HEK293T (cell line): ENCODE measurements around the gene RPA1.

Experiments
- CTCF ChIA-PET: fragments of 350-600 bp; formaldehyde crosslinking; extraction: SDS; loops from one replicate; lab custom pipeline; 2021; ENCODE audit warnings: antibody characterized with exemption, inconsistent platforms; lab: Yijun Ruan, JAX
- POLR2A ChIA-PET: fragments of 350-600 bp; formaldehyde crosslinking; extraction: SDS; loops from one replicate; lab custom pipeline; 2020; ENCODE audit warnings: antibody characterized with exemption, inconsistent platforms; lab: Yijun Ruan, JAX
- DNase-seq: peaks from one replicate; pipeline ENCODE4 v3.0.0; 2012; ENCODE audit warnings: mixed read lengths; ENCODE audit errors: extremely low spot score
- ARNT ChIP-seq: fragments of 450-650 bp; IDR thresholded peaks from 2 replicates; pipeline ENCODE4 v1.6.1; 2017; ENCODE audit warnings: mild to moderate bottlenecking
- BHLHE40 ChIP-seq: fragments of 450-650 bp; IDR thresholded peaks from 2 replicates; pipeline ENCODE4 v1.6.1; 2016; ENCODE audit warnings: mild to moderate bottlenecking, moderate library complexity, borderline replicate concordance
- CTBP1 ChIP-seq: fragments of 450-650 bp; IDR thresholded peaks from 2 replicates; pipeline ENCODE4 v1.6.1; 2016; ENCODE audit warnings: borderline replicate concordance
- ELF4 ChIP-seq: fragments of 450-650 bp; IDR thresholded peaks from 2 replicates; pipeline ENCODE4 v1.6.1; 2017; ENCODE audit warnings: antibody characterized with exemption
- FOXA1 ChIP-seq: fragments of 450-650 bp; IDR thresholded peaks from 2 replicates; pipeline ENCODE4 v1.6.1; 2016; ENCODE audit warnings: mild to moderate bottlenecking
- FOXK2 ChIP-seq: fragments of 450-650 bp; IDR thresholded peaks from 2 replicates; pipeline ENCODE4 v1.6.1; 2016; ENCODE audit warnings: mild to moderate bottlenecking
- FOXM1 ChIP-seq: fragments of 450-650 bp; IDR thresholded peaks from 2 replicates; pipeline ENCODE4 v1.6.1; 2017; ENCODE audit warnings: mild to moderate bottlenecking, borderline replicate concordance
- HDGF ChIP-seq: fragments of 450-650 bp; IDR thresholded peaks from 2 replicates; pipeline ENCODE4 v1.6.1; 2017; ENCODE audit warnings: antibody characterized with exemption, borderline replicate concordance
- L3MBTL2 ChIP-seq: fragments of 450-650 bp; conservative IDR thresholded peaks from 2 replicates; pipeline ENCODE4 v1.6.1; 2016; ENCODE audit warnings: mild to moderate bottlenecking
- LEF1 ChIP-seq: fragments of 450-650 bp; IDR thresholded peaks from 2 replicates; pipeline ENCODE4 v1.6.1; 2017; ENCODE audit warnings: mild to moderate bottlenecking, borderline replicate concordance
- NFRKB ChIP-seq: fragments of 450-650 bp; IDR thresholded peaks from 2 replicates; pipeline ENCODE4 v1.6.1; 2016; ENCODE audit warnings: mild to moderate bottlenecking, moderate library complexity
- SP1 ChIP-seq: fragments of 450-650 bp; IDR thresholded peaks from 2 replicates; pipeline ENCODE4 v1.6.1; 2017
- SUZ12 ChIP-seq: fragments of 450-650 bp; IDR thresholded peaks from 2 replicates; pipeline ENCODE4 v1.6.1; 2016; ENCODE audit warnings: mild to moderate bottlenecking
- TARDBP ChIP-seq: fragments of 450-650 bp; IDR thresholded peaks from 2 replicates; pipeline ENCODE4 v1.6.1; 2016
- ZNF384 ChIP-seq: fragments of 450-650 bp; IDR thresholded peaks from 2 replicates; pipeline ENCODE4 v1.6.1; 2016
- TF ChIP-seq, protein P1 (sequence below): fragments of 450-650 bp; IDR thresholded peaks from 2 replicates; pipeline ENCODE4 v1.6.1; 2016

RPA1 gene

GRCh38 chr17:1904273-1905182 is 74.7 kb downstream of the RPA1 start:
- ChIA-PET CTCF (interaction anchor here (1.1 kb wide), 1 partner anchor 121 kb away, joined by 3 read pairs; the partner anchor contains the start of gene RTN4RL1), POLR2A (interaction anchor here (1.3 kb wide), 1 partner anchor 15 kb away, joined by 3 read pairs; no protein-coding TSS in a partner anchor)
- TF ChIP-seq FOXM1 (no peak), SP1 (no peak), L3MBTL2 (no peak), LEF1 (no peak)
- no peak for DNase-seq

DNA sequence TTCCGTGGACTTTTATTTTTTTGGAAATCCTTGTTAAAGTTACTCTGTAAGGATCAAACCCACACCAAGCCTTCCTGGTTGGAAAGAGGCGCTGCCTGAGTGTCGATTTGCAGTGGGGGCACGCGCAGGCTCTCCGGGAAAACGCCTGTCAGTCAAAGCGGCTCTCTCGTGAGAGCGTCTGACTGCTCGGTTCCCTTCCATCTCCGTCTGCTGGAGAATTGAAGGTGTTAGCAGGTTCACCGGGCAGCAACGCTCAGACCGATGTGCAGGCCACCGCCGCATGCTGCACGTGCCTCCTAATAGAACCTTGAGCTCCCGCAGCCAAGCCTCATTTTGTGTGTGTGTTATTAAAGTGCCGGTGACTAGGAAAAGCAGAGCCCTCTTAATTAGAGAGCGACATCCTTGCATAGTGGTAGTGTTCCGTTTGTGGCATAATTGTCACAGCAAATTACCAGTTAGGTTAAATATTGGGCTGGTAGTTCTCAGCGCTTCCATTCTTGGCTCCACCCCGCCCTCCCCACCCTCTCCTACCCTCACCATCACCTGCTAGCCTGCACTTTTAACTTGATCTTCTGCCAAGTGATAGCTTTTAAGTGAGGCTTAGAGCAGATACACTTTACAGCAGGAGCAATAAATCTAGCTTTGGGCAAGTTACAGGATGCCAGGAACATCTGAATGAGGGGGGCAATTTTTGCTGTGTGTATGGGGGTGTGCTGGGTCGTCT is 75.5 kb downstream of the RPA1 start:
- DNase-seq = no peak
- CTCF ChIA-PET = interaction anchor here (1.1 kb wide), 1 partner anchor 120 kb away, joined by 3 read pairs; the partner anchor contains the start of gene RTN4RL1
- TF ChIP-seq, protein P1, sequence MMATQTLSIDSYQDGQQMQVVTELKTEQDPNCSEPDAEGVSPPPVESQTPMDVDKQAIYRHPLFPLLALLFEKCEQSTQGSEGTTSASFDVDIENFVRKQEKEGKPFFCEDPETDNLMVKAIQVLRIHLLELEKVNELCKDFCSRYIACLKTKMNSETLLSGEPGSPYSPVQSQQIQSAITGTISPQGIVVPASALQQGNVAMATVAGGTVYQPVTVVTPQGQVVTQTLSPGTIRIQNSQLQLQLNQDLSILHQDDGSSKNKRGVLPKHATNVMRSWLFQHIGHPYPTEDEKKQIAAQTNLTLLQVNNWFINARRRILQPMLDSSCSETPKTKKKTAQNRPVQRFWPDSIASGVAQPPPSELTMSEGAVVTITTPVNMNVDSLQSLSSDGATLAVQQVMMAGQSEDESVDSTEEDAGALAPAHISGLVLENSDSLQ = peak; percentile 88
- no peak for TF ChIP-seq ZNF384

DNA sequence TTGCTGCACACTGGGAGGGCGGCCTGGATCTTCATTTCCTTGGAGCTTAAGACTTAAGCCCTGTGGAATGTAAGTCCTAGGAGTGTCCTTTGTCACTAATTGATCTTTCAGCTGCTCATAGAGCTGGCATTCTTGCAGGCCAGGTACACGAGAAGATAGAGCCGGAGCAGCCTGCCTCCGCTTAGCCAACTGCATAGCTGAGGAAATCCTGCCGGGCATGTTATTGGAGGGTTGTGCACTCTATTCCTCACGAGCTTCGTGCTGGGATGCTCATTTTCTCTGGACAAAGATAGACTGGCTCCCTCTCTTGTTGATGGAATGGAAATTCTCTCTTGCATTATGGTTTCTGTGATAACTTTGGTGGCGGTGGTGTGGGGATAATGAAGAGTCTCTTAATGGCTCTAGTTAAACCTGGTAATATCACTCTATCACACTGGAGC is 76.9 kb downstream of the RPA1 start:
- DNase-seq = no peak
- POLR2A ChIA-PET = interaction anchor here (1.2 kb wide), 1 partner anchor 33 kb away, joined by 3 read pairs; no protein-coding TSS in a partner anchor
- CTCF ChIA-PET = interaction anchor here (0.7 to 1.5 kb wide), 2 partner anchors 117 to 119 kb away, joined by 4 read pairs; partner anchors contain the start of gene RTN4RL1
- no peak for TF ChIP-seq L3MBTL2
- TF ChIP-seq TARDBP = no peak
- TF ChIP-seq, protein P1 = no peak

More for the DNA sequence above, 75.5 kb downstream of the RPA1 start:
- POLR2A ChIA-PET = interaction anchor here (1.3 kb wide), 1 partner anchor 14 kb away, joined by 3 read pairs; no protein-coding TSS in a partner anchor

DNA sequence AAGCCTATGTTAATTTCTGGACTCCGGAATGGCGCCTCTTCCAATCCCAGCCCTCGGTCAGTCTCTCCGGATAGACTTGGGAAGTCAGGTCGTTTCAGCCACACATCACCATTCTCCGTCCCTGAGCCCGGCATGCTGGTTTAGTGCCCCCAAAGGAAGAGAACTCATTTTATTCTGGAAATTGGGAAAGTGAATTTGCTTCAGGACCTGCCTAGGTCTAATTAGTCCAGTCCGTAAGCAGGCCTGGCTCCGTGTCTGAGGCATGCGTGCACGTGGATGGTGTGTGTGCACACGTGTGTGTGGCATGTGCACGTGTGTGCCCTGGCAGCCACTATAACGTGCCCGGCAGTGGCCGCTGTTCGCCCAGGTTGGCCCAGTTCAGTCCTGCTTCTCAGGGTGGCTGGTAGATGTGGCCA is 77.4 kb downstream of the RPA1 start:
- ChIA-PET CTCF (interaction anchor here (1.5 kb wide), 1 partner anchor 118 kb away, joined by 4 read pairs; the partner anchor contains the start of gene RTN4RL1), POLR2A (interaction anchor here (1.2 kb wide), 1 partner anchor 33 kb away, joined by 3 read pairs; no protein-coding TSS in a partner anchor)
- no peak for DNase-seq
- TF ChIP-seq ARNT (no peak), ELF4 (no peak), L3MBTL2 (no peak), FOXA1 (no peak), FOXM1 (no peak), LEF1 (no peak), FOXK2 (no peak), CTBP1 (no peak)

GRCh38 chr17:1907909-1908698 is 78.3 kb downstream of the RPA1 start:
- ChIA-PET CTCF (interaction anchor here (0.6 to 2.2 kb wide), 8 partner anchors 15 to 133 kb away, joined by 3 to 19 read pairs (median 4); partner anchors contain the start of gene RTN4RL1), POLR2A (interaction anchor here (1.0 kb wide), 1 partner anchor 118 kb away, joined by 7 read pairs; no protein-coding TSS in a partner anchor)
- DNase-seq = no peak
- TF ChIP-seq SUZ12 = no peak

DNA sequence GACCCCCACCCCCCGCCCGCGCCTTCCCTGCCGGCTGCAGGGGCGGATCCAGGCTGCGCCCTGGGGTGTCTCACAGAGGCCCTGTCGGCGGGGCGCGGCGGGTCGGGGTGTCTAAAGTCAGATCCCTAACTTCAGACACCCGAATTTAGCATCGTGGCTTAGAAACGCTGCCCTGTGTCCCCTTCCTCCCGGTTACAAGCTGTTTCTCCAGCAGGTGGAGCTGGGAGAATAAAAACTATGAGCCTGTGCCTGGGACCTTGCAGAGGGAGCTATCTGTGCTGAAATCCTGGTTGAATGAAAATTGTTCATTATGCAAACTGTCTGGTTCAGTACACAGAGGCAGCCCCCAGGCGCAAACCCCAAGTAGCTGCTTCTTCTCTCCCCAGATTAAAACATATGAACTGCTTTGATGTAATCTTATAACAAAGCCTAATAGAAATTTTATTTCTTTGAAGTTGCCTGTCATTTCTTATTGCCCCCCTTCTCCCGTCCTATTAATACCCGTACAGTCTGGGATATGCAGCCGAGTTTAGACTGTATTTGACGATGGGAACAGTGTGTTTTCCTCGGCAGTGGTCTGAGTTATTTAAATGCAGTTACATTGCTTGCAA is 79.0 kb downstream of the RPA1 start:
- DNase-seq = peak; percentile 77
- ChIA-PET CTCF (interaction anchor here (0.6 to 2.2 kb wide), 10 partner anchors 11 to 132 kb away, joined by 3 to 19 read pairs (median 5); partner anchors contain the start of gene RTN4RL1), POLR2A (interaction anchor here (1.0 kb wide), 1 partner anchor 117 kb away, joined by 7 read pairs; no protein-coding TSS in a partner anchor)
- TF ChIP-seq, protein P1 = no peak
- no peak for TF ChIP-seq SP1
- no peak for TF ChIP-seq TARDBP
- no peak for TF ChIP-seq ZNF384
- TF ChIP-seq ARNT = no peak
- TF ChIP-seq CTBP1 = no peak
- no peak for TF ChIP-seq LEF1
- TF ChIP-seq HDGF = no peak
- TF ChIP-seq FOXA1 = no peak
- no peak for TF ChIP-seq NFRKB
- no peak for TF ChIP-seq ELF4
- no peak for TF ChIP-seq FOXK2
- no peak for TF ChIP-seq FOXM1
- no peak for TF ChIP-seq BHLHE40
